ENCODE data around the gene NNMT. TPM values are rescaled to one million over a fixed set of nuclear protein-coding genes. Genes with fewer than 3 reads are reported as not detected.
A peak's percentile ranks its signal among the peaks of the same experiment; 100 is the strongest.

Gene NNMT
- total and polyA plus RNA-seq, 10 donors = 131 to 324 (median 229) TPM

DNA sequence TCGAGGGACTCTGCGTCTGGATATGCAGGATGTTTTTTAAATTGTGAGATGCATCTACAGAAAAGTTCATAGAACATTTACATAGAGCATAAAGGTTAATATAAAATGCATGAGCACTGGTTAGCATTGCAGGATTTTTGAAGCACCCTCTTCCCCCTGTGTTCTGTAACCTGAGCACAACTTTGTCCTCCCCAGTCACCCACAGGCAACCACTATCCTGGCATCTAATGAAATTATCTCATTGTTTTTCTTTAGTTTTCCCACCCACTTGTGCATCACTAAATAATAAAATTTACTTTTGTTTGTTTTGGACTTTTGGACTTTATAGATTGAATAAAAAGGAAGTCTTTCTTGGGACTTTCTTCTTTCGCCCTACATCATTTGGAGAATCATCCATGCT, 10.0 kb upstream of the NNMT start:
- intact Hi-C loops (cut with DNase I; ENCODE audit: low total_unique reads) = no loop called here
- TF ChIP-seq, protein P1, sequence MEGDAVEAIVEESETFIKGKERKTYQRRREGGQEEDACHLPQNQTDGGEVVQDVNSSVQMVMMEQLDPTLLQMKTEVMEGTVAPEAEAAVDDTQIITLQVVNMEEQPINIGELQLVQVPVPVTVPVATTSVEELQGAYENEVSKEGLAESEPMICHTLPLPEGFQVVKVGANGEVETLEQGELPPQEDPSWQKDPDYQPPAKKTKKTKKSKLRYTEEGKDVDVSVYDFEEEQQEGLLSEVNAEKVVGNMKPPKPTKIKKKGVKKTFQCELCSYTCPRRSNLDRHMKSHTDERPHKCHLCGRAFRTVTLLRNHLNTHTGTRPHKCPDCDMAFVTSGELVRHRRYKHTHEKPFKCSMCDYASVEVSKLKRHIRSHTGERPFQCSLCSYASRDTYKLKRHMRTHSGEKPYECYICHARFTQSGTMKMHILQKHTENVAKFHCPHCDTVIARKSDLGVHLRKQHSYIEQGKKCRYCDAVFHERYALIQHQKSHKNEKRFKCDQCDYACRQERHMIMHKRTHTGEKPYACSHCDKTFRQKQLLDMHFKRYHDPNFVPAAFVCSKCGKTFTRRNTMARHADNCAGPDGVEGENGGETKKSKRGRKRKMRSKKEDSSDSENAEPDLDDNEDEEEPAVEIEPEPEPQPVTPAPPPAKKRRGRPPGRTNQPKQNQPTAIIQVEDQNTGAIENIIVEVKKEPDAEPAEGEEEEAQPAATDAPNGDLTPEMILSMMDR (IDR thresholded peaks at IDR 0.05 in 8 of 11, conservative IDR thresholded peaks at IDR 0.05 in 3 of 11) = no peak
- no peak overlapping the region for H3K4me3 ChIP-seq
- no peaks in the 10 kb centered on the region for H3K9me3 ChIP-seq
- DNase-seq = no peak
- WGBS, 5 donors = 93 to 97% (median 95%) methylated on average over 3 of the region's 3 CpGs
- no peaks in the 10 kb centered on the region for H3K36me3 ChIP-seq
- peaks cover 0 to 40% (median 7%) of the 10 kb centered on the region in 6 donors for H3K4me1 ChIP-seq
- no peaks in the 10 kb centered on the region for H3K27me3 ChIP-seq (replicated peaks in 1 of 7)
- H3K27ac ChIP-seq = peak overlapping the region in 1 of 8 donors; percentile 11

DNA sequence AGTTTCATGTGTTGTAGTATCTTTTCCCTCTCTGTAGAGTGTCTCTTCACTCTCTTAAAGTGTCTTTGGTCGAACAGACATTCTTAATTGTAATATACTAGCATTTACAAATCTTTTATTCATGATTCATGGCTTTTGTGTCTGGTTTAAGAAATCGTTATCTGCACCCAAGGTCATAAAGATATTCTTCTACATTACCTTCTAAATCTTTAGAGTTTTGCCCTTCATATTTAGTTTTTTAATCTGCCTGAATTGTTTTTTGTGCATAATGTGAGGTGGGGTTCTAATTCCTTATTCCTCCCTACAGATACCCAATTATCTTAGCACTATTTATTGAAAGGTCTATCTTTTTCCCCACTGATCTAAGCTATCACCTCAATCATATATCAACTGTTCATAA, 9.0 kb upstream of the NNMT start:
- Histone ChIP-seq H3K4me3 (no peak overlapping the region), H3K4me1 (peaks cover 0 to 39% (median 10%) of the 10 kb centered on the region in 6 donors), H3K9me3 (no peaks in the 10 kb centered on the region), H3K27me3 (replicated peaks in 1 of 7) (no peaks in the 10 kb centered on the region), H3K27ac (peak overlapping the region in 1 of 8 donors; percentile 34), H3K36me3 (no peaks in the 10 kb centered on the region)
- intact Hi-C loops (cut with DNase I; ENCODE audit: low total_unique reads) = no loop called here
- no peak for DNase-seq
- TF ChIP-seq POLR2AphosphoS5 (IDR thresholded peaks at IDR 0.05) (no peak), POLR2A (IDR thresholded peaks at IDR 0.05) (no peak)
- TF ChIP-seq, protein P1 (IDR thresholded peaks at IDR 0.05 in 8 of 11, conservative IDR thresholded peaks at IDR 0.05 in 3 of 11) = no peak
- 60 to 85% (median 76%) methylated on average over 2 of the region's 2 CpGs for WGBS, 5 donors

DNA sequence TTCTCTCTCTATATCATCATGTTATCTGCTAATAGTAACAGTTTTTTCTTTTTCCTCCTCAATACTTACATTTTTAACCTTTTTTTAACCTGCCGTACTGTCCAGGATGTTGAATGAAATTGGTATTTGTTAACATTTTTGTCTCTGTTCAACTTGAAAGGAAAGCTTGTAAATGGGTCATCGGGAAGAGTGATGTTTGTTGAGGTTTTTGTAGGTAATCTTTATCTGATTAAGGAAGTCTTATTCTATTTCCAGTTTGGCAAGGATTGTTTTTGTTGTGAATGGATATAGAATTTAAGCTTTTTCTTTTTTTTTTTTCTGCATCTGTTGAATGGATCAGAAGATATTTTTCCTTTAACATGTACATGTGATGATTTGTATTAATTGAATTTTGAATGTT, 8.1 kb upstream of the NNMT start:
- no peaks in the 10 kb centered on the region for H3K9me3 ChIP-seq
- H3K36me3 ChIP-seq = no peaks in the 10 kb centered on the region
- 67 to 75% (median 70%) methylated on average over 2 of the region's 2 CpGs for WGBS, 5 donors
- no peak for TF ChIP-seq POLR2A (IDR thresholded peaks at IDR 0.05)
- no peak for TF ChIP-seq POLR2AphosphoS5 (IDR thresholded peaks at IDR 0.05)
- TF ChIP-seq, protein P1 (IDR thresholded peaks at IDR 0.05 in 8 of 11, conservative IDR thresholded peaks at IDR 0.05 in 3 of 11) = no peak
- no peak for DNase-seq
- intact Hi-C loops (cut with DNase I; ENCODE audit: low total_unique reads) = no loop called here
- H3K4me1 ChIP-seq = peaks cover 4 to 48% (median 12%) of the 10 kb centered on the region in 6 donors
- H3K27me3 ChIP-seq (replicated peaks in 1 of 7) = no peaks in the 10 kb centered on the region
- H3K4me3 ChIP-seq = no peak overlapping the region
- H3K27ac ChIP-seq = no peak overlapping the region

DNA sequence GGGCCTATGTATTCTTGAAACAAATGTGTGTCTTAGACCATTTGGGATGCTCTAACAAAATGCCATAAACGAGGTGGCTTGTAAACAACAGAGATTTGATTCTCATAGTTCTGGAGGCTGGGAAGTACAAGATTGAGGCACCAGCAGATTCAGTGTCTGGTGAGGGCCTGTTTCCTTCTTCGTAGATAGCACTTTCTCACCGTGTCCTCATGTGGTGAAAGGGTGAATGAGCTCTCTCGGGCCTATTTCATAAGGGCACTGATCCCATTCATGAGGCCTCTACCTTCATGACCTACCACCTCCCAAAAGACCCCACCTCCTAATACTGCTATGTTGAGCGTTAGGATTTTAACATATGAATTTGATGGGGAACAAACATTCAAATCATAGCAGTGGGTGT, 6.4 kb upstream of the NNMT start:
- 77 to 87% (median 80%) methylated on average over 5 of the region's 5 CpGs for WGBS, 5 donors
- Histone ChIP-seq H3K4me1 (peaks cover 4 to 48% (median 8%) of the 10 kb centered on the region in 6 donors), H3K9me3 (no peaks in the 10 kb centered on the region), H3K4me3 (no peak overlapping the region), H3K27me3 (replicated peaks in 1 of 7) (no peaks in the 10 kb centered on the region), H3K27ac (peak overlapping the region in 4 of 8 donors; percentile 43 to 90 (median 84)), H3K36me3 (no peaks in the 10 kb centered on the region)
- intact Hi-C loops (cut with DNase I; ENCODE audit: low total_unique reads) = no loop called here
- TF ChIP-seq, protein P1 (IDR thresholded peaks at IDR 0.05 in 8 of 11, conservative IDR thresholded peaks at IDR 0.05 in 3 of 11) = no peak
- TF ChIP-seq POLR2A (IDR thresholded peaks at IDR 0.05) = no peak
- no peak for TF ChIP-seq POLR2AphosphoS5 (IDR thresholded peaks at IDR 0.05)
- no peak for DNase-seq

Measured in spleen (tissue), 11 donors.